HepG2 (cell line): ENCODE measurements around the gene BABAM2. TPM values are rescaled to one million over a fixed set of nuclear protein-coding genes. Genes with fewer than 3 reads are reported as not detected.

Source experiments
- ATAC-seq: fragments of 200-7000 bp; cut with Tn5 transposase; 3 replicates; pipeline ENCODE4 v1.9.1; 2020; ENCODE audit warnings: mild to moderate bottlenecking, moderate library complexity
- BruUV-seq: library from RNA; stranded (reverse); fragments of 400-500 nt; replicated peaks from 2 replicates; lab custom pipeline; 2021; lab: Mats Ljungman, UMichigan
- CTCF ChIA-PET: fragments of 300-600 bp; formaldehyde crosslinking; extraction: SDS; loops from one replicate; lab custom pipeline; 2021; ENCODE audit warnings: low total read pairs, inconsistent platforms, low intra/inter-chr PET ratio; lab: Yijun Ruan, JAX
- POLR2A ChIA-PET: fragments of 350-600 bp; sonication (Branson Sonifier 250); formaldehyde crosslinking; loops from one replicate; lab custom pipeline; 2020; ENCODE audit warnings: antibody characterized with exemption, inconsistent platforms; lab: Yijun Ruan, JAX
- DNase-seq: peaks from one replicate; pipeline ENCODE4 v3.0.0-alpha.2; 2015; ENCODE audit warnings: low spot score
- FAIRE-seq: peaks from 3 replicates; lab custom pipeline; 2011; peaks lifted over from hg19 to GRCh38; lab: Jason Lieb, UNC
- H2AFZ ChIP-seq: one replicate; pipeline ENCODE4 v1.6.1; 2011; ENCODE audit warnings: low read length, inconsistent platforms
- H3K27ac ChIP-seq: fragments of 300-600 bp; 3 replicates; pipeline ENCODE4 v1.8.0; 2011; ENCODE audit warnings: mixed run types, mild to moderate bottlenecking, mixed read lengths, low read length, inconsistent platforms; ENCODE audit not compliant: insufficient read depth; ENCODE audit errors: extremely low read length
- H3K27me3 ChIP-seq, 2 experiments: fragments of 200-600 bp in 1 of 2; 2 replicates in 1 of 2; 3 replicates in 1 of 2; pipeline versions ENCODE4 v1.6.0 to v1.8.0; 2011; ENCODE audit warnings: low read length in 2 of 2, mild to moderate bottlenecking in 2 of 2, moderate library complexity in 2 of 2, inconsistent platforms in 1 of 2; ENCODE audit not compliant: insufficient read depth in 2 of 2, control insufficient read depth in 1 of 2
- H3K36me3 ChIP-seq, 2 experiments: fragments of 200-600 bp in 1 of 2; replicated peaks in 1 of 2; 2 replicates in 1 of 2; 3 replicates in 1 of 2; pipeline versions ENCODE4 v1.5.1 to v1.8.0; 2011; ENCODE audit warnings: low read length in 2 of 2, inconsistent platforms in 1 of 2; ENCODE audit not compliant: insufficient read depth in 2 of 2, control insufficient read depth in 1 of 2
- H3K4me1 ChIP-seq: 2 replicates; pipeline ENCODE4 v1.5.1; 2012; ENCODE audit warnings: low read length, inconsistent platforms; ENCODE audit not compliant: insufficient read depth
- H3K4me2 ChIP-seq: 2 replicates; pipeline ENCODE4 v1.6.0; 2011; ENCODE audit warnings: low read depth, low read length, inconsistent platforms
- H3K4me3 ChIP-seq, 3 experiments: fragments of 200-600 bp in 1 of 3; sonication (generic), shearing (Covaris generic) in 1 of 3; replicated peaks in 1 of 3; 2 replicates each; pipeline ENCODE4 v1.5.1; 2011 to 2016; ENCODE audit warnings: low read length in 3 of 3, inconsistent platforms in 2 of 3, low read depth in 2 of 3, mild to moderate bottlenecking in 2 of 3, control low read depth in 1 of 3, mixed read lengths in 1 of 3; ENCODE audit not compliant: insufficient read depth in 1 of 3
- H3K79me2 ChIP-seq: one replicate; pipeline ENCODE4 v1.6.1; 2011; ENCODE audit warnings: low read length, inconsistent platforms; ENCODE audit not compliant: insufficient read depth
- H3K9ac ChIP-seq: 2 replicates; pipeline ENCODE4 v1.6.0; 2011; ENCODE audit warnings: mild to moderate bottlenecking, low read depth, low read length, inconsistent platforms; ENCODE audit not compliant: insufficient read depth
- H3K9me3 ChIP-seq: 2 replicates; pipeline ENCODE4 v1.5.1; 2012; ENCODE audit warnings: mild to moderate bottlenecking, low read length
- H4K20me1 ChIP-seq: 2 replicates; pipeline ENCODE4 v1.6.0; 2011; ENCODE audit warnings: inconsistent platforms, mild to moderate bottlenecking, low read length, moderate library complexity; ENCODE audit not compliant: insufficient read depth
- HDAC6 ChIP-seq: fragments of 200-600 bp; sonication (generic); IDR thresholded peaks from 2 replicates; pipeline ENCODE4 v1.7.0; 2017; ENCODE audit warnings: mild to moderate bottlenecking, antibody characterized with exemption, low read length, low read depth
- ZBTB21 ChIP-seq: sonication (generic); formaldehyde crosslinking; IDR thresholded peaks from 2 replicates; pipeline ENCODE4 v1.4.0; 2020; ENCODE audit warnings: missing genetic modification reagents
- ZSCAN12 ChIP-seq: sonication (generic); formaldehyde crosslinking; IDR thresholded peaks from 2 replicates; pipeline ENCODE4 v1.9.0; 2021; ENCODE audit warnings: mild to moderate bottlenecking, missing genetic modification reagents
- WGBS: methylation state at CpG from one replicate; pipeline ENCODE4 v1.1.6; 2017; ENCODE audit warnings: low lambda C conversion rate; 5-methylcytosine and 5-hydroxymethylcytosine counted together
- in situ Hi-C: cut with HindIII; loops from 2 replicates; pipeline ENCODE4 v1.10.0; 2017; ENCODE audit warnings: low pct_unique_long_range_greater_than_20kb; ENCODE audit not compliant: extremely low pct_ligation_motif_present
- intact Hi-C: fragments of 100-400 bp; cut with micrococcal nuclease; formaldehyde crosslinking; loops from one replicate; pipeline ENCODE4 v1.10.0; 2022; ENCODE audit not compliant: unreplicated experiment
- polyA plus RNA-seq, 8 experiments: library from polyadenylated mRNA; depleted of rRNA in 3 of 8; stranded (reverse) in 7 of 8; unstranded in 1 of 8; fragments of >200 nt; fragmentation: Illumina TruSeq in 4 of 8; extraction: Trizol in 4 of 8; gene quantifications; 2 replicates each; pipeline versions ENCODE4 v1.2.1 to v1.2.3, GENCODE V29; 2011 to 2016; ENCODE audit warnings: low read depth in 4 of 8, missing spikeins in 1 of 8, mixed read lengths in 1 of 8; ENCODE audit not compliant: insufficient read depth in 1 of 8
- total RNA-seq, 5 experiments: library from RNA; depleted of rRNA; stranded (reverse); fragments of >200 nt; fragmentation: Illumina TruSeq; extraction: Trizol; gene quantifications; 2 replicates each; pipeline ENCODE4 v1.2.3, GENCODE V29; 2016; ENCODE audit warnings: low read depth in 1 of 5
- TF ChIP-seq, protein P1 (sequence below): sonication (generic); formaldehyde crosslinking; IDR thresholded peaks from 2 replicates; pipeline ENCODE4 v1.4.0; 2020; ENCODE audit warnings: missing genetic modification reagents
- TF ChIP-seq, protein P2 (sequence below): sonication (generic); formaldehyde crosslinking; IDR thresholded peaks from 2 replicates; pipeline ENCODE4 v1.5.0; 2020; ENCODE audit warnings: mild to moderate bottlenecking, missing genetic modification reagents, borderline replicate concordance

Gene BABAM2
- total and polyA plus RNA-seq, 2 of the 13 experiments (the other 11 are each of a cell fraction or from before 2014, with no cell fraction given) = 24.9 to 28.0 TPM

DNA sequence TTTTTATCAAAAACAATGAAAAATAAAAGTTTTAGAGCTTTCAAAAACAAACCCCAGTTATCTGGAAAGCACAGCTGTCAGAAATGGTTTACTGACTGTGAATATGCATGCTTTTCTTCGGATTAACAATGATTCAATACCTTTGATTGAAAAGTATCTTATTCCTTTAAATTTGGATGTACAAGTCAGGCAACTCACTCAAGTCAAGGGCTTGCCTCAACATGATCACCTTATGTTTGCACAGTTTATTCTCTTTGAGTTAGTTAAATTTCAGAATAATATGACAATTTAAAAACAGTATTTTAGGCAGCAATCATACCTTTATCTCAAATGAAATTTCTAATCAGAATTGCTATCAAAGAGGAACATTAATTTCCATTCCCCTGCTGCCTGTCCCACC is 393.3 kb downstream of the BABAM2 start (continued):
- TF ChIP-seq HDAC6 (no peak), ZBTB21 (CRISPR knock-in tag) (no peak), ZSCAN12 (no peak)
- TF ChIP-seq, protein P1, sequence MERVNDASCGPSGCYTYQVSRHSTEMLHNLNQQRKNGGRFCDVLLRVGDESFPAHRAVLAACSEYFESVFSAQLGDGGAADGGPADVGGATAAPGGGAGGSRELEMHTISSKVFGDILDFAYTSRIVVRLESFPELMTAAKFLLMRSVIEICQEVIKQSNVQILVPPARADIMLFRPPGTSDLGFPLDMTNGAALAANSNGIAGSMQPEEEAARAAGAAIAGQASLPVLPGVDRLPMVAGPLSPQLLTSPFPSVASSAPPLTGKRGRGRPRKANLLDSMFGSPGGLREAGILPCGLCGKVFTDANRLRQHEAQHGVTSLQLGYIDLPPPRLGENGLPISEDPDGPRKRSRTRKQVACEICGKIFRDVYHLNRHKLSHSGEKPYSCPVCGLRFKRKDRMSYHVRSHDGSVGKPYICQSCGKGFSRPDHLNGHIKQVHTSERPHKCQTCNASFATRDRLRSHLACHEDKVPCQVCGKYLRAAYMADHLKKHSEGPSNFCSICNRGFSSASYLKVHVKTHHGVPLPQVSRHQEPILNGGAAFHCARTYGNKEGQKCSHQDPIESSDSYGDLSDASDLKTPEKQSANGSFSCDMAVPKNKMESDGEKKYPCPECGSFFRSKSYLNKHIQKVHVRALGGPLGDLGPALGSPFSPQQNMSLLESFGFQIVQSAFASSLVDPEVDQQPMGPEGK (CRISPR knock-in tag) = no peak

DNA sequence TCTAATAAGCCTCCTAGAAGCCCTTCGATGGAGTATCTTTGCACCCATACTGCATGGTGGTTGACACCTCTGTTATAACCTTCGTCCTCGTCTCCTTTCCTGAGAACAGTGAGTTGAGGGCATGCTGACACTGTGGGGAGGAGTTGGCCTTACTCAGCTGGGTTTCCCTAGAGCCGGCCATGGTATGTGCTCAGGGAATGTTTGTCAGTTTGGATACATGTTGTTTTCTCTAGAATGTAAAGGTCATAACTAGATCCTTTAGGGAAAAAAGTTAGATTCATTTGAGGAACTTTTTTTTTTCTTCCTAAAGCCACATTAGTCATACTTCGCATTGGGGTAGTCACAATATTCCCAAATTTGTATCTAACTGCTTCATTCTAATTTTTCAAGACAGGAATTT is 396.1 kb downstream of the BABAM2 start:
- 92% methylated on average over 5 of the region's 5 CpGs for WGBS
- POLR2A ChIA-PET = no interaction called here
- CTCF ChIA-PET = no interaction called here

More for the DNA sequence above, 396.1 kb downstream of the BABAM2 start:
- Histone ChIP-seq H2AFZ (no peak overlapping the region), H3K9ac (no peak overlapping the region), H3K27ac (no peak overlapping the region), H3K36me3 (0 out of 5 replicates have a peak, but pooled peaks cover 0 to 4% of the 10 kb centered on the region in 2 experiments), H4K20me1 (no peaks in the 10 kb centered on the region), H3K79me2 (no peaks in the 10 kb centered on the region), H3K27me3 (no peaks in the 10 kb centered on the region), H3K4me2 (no peak overlapping the region), H3K9me3 (no peaks in the 10 kb centered on the region), H3K4me1 (no peaks in the 10 kb centered on the region), H3K4me3 (no peak overlapping the region)
- in situ Hi-C loops (no loop called here), intact Hi-C loops (no loop called here)
- TF ChIP-seq, protein P2, sequence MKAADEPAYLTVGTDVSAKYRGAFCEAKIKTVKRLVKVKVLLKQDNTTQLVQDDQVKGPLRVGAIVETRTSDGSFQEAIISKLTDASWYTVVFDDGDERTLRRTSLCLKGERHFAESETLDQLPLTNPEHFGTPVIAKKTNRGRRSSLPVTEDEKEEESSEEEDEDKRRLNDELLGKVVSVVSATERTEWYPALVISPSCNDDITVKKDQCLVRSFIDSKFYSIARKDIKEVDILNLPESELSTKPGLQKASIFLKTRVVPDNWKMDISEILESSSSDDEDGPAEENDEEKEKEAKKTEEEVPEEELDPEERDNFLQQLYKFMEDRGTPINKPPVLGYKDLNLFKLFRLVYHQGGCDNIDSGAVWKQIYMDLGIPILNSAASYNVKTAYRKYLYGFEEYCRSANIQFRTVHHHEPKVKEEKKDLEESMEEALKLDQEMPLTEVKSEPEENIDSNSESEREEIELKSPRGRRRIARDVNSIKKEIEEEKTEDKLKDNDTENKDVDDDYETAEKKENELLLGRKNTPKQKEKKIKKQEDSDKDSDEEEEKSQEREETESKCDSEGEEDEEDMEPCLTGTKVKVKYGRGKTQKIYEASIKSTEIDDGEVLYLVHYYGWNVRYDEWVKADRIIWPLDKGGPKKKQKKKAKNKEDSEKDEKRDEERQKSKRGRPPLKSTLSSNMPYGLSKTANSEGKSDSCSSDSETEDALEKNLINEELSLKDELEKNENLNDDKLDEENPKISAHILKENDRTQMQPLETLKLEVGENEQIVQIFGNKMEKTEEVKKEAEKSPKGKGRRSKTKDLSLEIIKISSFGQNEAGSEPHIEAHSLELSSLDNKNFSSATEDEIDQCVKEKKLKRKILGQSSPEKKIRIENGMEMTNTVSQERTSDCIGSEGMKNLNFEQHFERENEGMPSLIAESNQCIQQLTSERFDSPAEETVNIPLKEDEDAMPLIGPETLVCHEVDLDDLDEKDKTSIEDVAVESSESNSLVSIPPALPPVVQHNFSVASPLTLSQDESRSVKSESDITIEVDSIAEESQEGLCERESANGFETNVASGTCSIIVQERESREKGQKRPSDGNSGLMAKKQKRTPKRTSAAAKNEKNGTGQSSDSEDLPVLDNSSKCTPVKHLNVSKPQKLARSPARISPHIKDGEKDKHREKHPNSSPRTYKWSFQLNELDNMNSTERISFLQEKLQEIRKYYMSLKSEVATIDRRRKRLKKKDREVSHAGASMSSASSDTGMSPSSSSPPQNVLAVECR (CRISPR knock-in tag) = no peak
- no TSS peak for BruUV-seq
- ATAC-seq (no peak), FAIRE-seq (no peak), DNase-seq (no peak)
